ENCODE measurements around the gene FEZF2. TPM values are rescaled to one million over a fixed set of nuclear protein-coding genes. Genes with fewer than 3 reads are reported as not detected.

FEZF2 gene
- total RNA-seq, result not detected
- polyA plus RNA-seq (ENCODE audit: insufficient read length in 6 of 6), result not detected
- long read RNA-seq, donor 1, result 0 reads
- long read RNA-seq, donor 2, result 0 reads
- long read RNA-seq, donor 3, result 0 reads
- long read RNA-seq, donor 4, result 0 reads
- long read RNA-seq, donor 5, result 0 reads
- long read RNA-seq, donor 6, result 0 reads
- long read RNA-seq, donor 7, result 0 reads
- long read RNA-seq, donor 8, result 0 reads
- long read RNA-seq, donor 9, result 0 reads
- long read RNA-seq, donor 10, result 0 reads
- long read RNA-seq, donor 11, result 0 reads
- long read RNA-seq, donor 12, result 0 reads

GRCh38 chr3:62373215-62373614, at the start of gene FEZF2:
FEZF2 (minus strand) TSS chr3:62373550; CDS start chr3:62372868, 682 bp downstream.
- no peak for TF ChIP-seq CTCF (IDR thresholded peaks at IDR 0.05)
- Histone ChIP-seq H3K4me3 (peak within 1 kb of the TSS in 1 of 2 donors; percentile 4), H3K27me3 (peaks cover 100% of the 10 kb centered on the region in 2 donors), H3K9me3 (no peaks in the 10 kb centered on the region), H3K27ac (no peak within 1 kb of the TSS), H3K4me1 (peaks cover 0 to 31% of the 10 kb centered on the region in 2 donors), H3K36me3 (no peaks in the 10 kb centered on the region)
- no peak for ATAC-seq
- DNase-seq, result no peak
- intact Hi-C loops (cut with DNase I), result no loop called here

- intact Hi-C loops (cut with DNase I), result no loop called here
- Histone ChIP-seq H3K4me3 (no peak overlapping the region), H3K9me3 (no peaks in the 10 kb centered on the region), H3K4me1 (no peaks in the 10 kb centered on the region), H3K36me3 (no peaks in the 10 kb centered on the region), H3K27me3 (peaks cover 0 to 5% of the 10 kb centered on the region in 2 donors), H3K27ac (no peak overlapping the region)
- no peak for TF ChIP-seq CTCF (IDR thresholded peaks at IDR 0.05)
- peak in 1 of 4 donors; percentile 17 for DNase-seq
- no peak for ATAC-seq
Measured at GRCh38 chr3:62421207-62421606, 47.9 kb upstream of the FEZF2 start.

- H3K27ac ChIP-seq, result no peak overlapping the region
- DNase-seq (no peak), ATAC-seq (no peak)
- no peaks in the 10 kb centered on the region for H3K9me3 ChIP-seq
- no peaks in the 10 kb centered on the region for H3K4me1 ChIP-seq
- intact Hi-C loops (cut with DNase I), result no loop called here
- H3K27me3 ChIP-seq, result peaks cover 0 to under 1% of the 10 kb centered on the region in 2 donors
- H3K4me3 ChIP-seq, result no peak overlapping the region
- no peaks in the 10 kb centered on the region for H3K36me3 ChIP-seq
- TF ChIP-seq CTCF (IDR thresholded peaks at IDR 0.05), result no peak
Measured at GRCh38 chr3:62416144-62416543, 42.8 kb upstream of the FEZF2 start.

- H3K36me3 ChIP-seq, result no peaks in the 10 kb centered on the region
- no peak overlapping the region for H3K27ac ChIP-seq
- no peaks in the 10 kb centered on the region for H3K27me3 ChIP-seq
- no peak overlapping the region for H3K4me3 ChIP-seq
- no peak for ATAC-seq
- no peak for DNase-seq
- TF ChIP-seq CTCF (IDR thresholded peaks at IDR 0.05), result no peak
- no peaks in the 10 kb centered on the region for H3K9me3 ChIP-seq
- H3K4me1 ChIP-seq, result no peaks in the 10 kb centered on the region
- intact Hi-C loops (cut with DNase I), result no loop called here
Measured at GRCh38 chr3:62415312-62415801, 42.0 kb upstream of the FEZF2 start.

GRCh38 chr3:62414786-62415185, 41.4 kb upstream of the FEZF2 start:
- H3K36me3 ChIP-seq, result no peaks in the 10 kb centered on the region
- H3K4me1 ChIP-seq, result no peaks in the 10 kb centered on the region
- no peaks in the 10 kb centered on the region for H3K9me3 ChIP-seq
- DNase-seq, result no peak
- no peak overlapping the region for H3K4me3 ChIP-seq
- ATAC-seq, result no peak
- intact Hi-C loops (cut with DNase I), result no loop called here
- H3K27ac ChIP-seq, result no peak overlapping the region
- TF ChIP-seq CTCF (IDR thresholded peaks at IDR 0.05), result no peak
- H3K27me3 ChIP-seq, result no peaks in the 10 kb centered on the region
